Activated CD4-positive, alpha-beta T cell treated with anti-CD3 and anti-CD28 coated beads, Interleukin-2, amount 50 U/mL, for 16 hours (primary cell): Measurements from ENCODE around the gene CDX1.
"Not testable (repeated sequence)": the region's sequence is repeated elsewhere in the genome, so short reads cannot be mapped to it uniquely, and the experiment has no call there.

Source experiments
- DNase-seq: peaks from one replicate; pipeline ENCODE4 v3.0.0-alpha.2; 2020

The CDX1 gene

GRCh38 chr5:150210644-150211043, 44.1 kb downstream of the CDX1 start:
- no peak for DNase-seq

DNA sequence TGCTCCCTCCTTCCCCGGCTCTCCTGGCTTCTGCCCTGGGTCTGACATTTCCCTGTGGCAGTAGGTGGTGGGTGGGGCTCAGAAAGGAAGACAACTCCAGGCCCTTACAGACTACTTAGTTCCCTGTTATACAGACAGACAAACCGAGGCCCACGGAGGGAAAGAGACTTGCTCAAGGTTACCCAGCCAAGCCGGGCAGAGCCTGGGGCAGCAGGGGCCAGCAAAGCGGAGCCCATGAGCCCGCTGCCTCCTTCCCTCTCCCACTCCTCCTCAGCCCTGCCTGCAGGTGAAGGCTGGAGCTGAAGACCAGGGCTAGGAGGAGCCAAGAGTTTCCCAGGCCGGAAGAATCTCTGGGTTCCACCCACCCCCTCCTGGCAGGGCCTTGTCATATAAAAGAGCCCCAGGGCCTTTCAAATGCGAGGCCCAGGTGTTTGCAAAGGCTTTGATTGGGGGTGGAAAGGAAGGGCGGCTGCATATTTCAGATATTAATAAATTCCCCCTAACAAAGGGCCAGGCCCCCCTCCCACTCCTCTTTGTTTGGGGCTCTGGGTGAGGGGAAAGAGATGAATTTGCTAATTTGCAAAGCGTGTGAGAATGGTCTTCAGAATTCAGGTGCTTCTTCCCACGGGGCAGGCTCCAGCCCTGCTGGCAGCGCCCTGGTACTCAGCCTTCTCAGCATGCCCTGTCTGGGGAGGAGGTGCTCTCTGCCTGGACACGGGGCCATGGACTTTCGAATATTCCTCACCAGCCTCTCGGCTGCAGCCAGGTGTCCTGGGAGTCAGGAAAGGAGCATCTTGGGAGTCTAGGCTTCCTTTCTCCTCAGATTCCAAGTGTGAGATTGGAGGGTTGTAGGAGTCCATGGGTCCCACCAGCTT, 44.8 kb downstream of the CDX1 start:
- no peak for DNase-seq

DNA sequence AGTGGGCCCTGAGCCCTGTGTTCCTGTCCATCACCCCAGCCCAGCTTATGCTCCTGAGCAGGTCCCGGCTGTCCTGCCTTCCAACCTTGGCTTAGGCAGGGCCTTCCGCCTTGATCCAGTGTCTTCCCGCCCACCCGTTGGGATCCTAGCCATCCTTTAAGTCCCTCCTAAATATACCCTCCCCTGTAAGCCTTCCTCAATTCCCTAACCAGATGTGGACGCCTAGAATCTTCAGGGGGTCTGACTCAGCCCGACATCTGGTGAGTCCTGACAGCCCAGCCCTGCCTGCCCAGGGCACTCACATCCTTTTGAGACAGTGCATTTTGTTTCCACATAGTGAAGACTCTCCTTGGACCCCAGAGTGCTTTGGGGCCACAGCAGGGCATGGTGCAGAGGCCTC, 47.0 kb downstream of the CDX1 start:
- no peak for DNase-seq

DNA sequence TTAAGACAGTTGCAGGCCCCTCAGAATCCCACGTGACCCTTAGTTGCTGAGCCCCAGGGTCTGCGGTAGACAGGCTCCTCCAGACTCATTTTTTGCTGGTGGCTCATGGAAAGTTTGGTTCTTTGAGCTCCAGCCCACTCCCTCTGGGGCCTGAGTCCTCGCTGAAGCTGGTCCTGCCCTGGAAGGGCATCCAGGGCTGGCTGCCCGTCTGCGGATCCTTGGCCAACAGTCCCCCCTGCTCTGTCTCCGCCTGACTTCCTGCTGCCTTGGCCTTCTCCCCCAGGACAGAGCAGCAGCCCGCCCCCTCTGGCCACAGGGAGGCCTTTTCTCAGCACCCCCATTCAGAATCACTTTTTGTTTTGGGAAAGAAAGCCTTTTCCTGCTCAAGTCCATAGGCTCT, 47.7 kb downstream of the CDX1 start:
- DNase-seq: no peak

GRCh38 chr5:150215979-150216944, 49.7 kb downstream of the CDX1 start:
- no peak for DNase-seq

GRCh38 chr5:150217038-150217437, 50.5 kb downstream of the CDX1 start:
- DNase-seq: no peak

DNA sequence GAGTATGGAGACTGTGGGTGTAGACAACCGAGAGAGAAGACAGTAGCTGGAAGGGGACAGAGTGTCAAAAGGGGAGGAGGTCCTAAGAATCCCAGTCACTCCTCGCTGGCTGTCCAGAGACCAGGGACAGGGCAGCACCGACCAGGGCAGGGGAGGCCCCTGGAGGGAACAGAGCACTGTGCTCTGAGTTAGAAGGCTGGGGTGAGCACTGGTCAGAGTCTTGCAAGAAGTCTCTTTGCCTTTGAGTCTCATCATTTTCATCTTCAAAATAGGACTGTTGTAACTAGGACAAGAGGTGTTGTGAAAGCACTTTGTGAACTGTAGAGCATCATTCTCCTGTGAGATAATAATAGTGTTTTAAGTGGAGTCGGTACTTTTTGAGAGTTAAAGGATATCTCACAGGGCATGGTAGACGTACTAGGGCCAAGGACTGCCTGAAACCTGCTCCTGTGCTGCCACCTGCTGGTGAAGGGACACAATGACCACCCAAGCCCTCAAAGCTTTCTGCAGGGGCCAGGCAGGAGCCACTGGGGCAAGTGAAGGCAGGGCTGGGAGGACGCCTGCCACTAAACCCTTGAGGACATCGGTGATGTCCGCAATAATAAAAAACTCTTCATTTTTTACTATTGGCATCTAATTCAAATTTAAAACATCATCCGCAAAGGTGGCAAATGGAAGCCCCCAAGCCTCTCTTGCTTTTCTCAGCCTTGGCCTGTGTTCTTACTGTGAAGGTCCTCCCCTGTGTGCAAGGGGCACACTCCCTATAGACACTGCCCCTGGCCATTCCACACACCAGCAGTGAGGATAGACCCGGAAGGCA, 51.5 kb downstream of the CDX1 start:
- DNase-seq: peak; percentile 84

- DNase-seq: no peak
Observed at GRCh38 chr5:150218693-150219035, 52.1 kb downstream of the CDX1 start.

DNA sequence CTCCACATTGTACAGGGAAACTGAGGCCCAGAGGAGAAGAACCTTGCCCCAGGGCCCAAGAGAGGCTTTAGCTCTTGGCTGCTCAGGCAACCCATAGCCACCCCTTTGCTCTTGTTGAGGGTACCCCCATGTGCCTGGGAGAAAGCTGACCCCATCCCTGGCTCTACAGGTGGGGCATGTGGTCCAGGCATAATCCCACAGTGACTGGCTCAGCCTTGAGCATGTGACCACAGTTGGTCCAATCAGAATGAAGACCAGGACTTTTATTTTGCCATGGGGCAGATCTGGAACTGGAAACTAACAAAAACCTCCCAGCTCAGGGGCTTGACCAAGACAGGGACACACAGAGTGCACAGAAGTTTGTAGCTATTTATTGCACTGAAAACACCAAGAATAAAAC, 52.6 kb downstream of the CDX1 start:
- DNase-seq: no peak

GRCh38 chr5:150219861-150220260, 53.3 kb downstream of the CDX1 start:
- DNase-seq: no peak

- DNase-seq: no peak
Observed at GRCh38 chr5:150221471-150221870, 54.9 kb downstream of the CDX1 start.

GRCh38 chr5:150222906-150223305, 56.3 kb downstream of the CDX1 start:
- no peak for DNase-seq

DNA sequence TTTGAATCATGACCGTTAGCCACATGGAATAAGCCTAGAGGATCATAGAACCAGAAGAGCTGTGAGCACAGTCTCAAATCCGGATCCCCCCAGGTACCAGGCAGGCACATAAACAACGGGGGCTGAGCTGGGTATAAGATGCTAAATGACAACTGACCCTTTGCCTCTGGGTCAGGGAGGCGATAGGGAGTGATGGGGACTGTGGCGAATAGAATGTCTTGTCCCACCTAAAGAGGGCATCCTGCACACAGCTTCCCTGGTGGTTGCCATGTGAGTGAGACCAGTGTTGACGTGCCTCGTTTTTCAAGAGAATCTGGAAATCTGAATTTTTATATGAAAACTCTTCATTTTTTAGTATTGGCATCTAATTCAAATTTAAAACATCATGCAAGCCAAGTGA, 56.9 kb downstream of the CDX1 start:
- DNase-seq: no peak

GRCh38 chr5:150224483-150225027, 58.0 kb downstream of the CDX1 start:
- DNase-seq: no peak

- no peak for DNase-seq
Observed at GRCh38 chr5:150227036-150227435, 60.5 kb downstream of the CDX1 start.

DNA sequence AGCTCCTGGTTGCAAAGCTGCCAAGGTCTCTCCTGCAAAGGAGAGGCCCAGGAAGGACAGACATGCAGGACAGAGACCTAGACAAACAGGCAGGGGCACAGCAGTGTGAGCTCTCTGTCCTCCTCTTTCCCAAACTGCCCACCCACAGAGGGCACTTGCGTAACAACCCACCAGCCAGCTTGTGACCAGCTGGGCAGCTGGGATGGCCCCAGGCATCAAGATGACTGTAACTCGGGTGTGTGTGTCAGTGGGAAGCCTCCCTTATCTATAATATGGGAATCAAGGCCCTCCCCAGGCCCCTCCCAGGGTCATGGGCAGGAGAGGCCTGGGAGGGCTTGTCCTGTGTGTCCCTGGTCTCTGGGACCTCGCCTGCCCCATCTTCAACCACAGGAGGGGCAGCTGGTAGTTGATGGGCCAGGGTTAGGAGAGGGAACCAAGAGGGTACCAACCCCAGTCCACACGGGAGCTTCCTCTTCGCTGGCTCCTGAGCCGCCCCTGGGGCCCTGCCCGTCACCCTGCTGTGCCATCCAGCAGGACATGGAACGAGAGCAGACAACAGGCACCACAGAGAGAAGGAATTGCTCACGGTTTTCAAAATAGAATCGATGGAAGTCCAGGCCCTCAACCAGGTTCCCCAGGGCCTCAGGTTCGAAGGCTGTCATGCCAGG, 61.2 kb downstream of the CDX1 start:
- no peak for DNase-seq

DNA sequence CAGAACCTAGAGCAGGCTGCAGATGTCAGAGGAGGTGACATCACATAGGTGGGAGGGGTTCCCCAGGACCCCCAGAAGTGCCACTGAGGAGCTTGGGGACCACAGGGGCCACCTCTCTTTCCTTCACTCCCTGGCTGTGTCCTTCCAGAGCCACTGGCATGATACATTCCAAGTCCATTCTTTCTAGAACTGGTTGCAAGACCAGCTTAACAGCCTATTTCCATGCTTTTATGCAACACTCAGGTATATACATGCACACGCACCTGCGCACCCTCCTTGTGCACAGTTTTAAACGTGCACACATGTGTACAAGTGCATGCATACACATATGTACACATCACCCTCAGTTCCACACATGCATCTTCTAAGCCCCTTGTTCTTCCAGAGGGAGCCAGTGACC, 63.0 kb downstream of the CDX1 start:
- DNase-seq: no peak

GRCh38 chr5:150230842-150231241, 64.3 kb downstream of the CDX1 start:
- no peak for DNase-seq

- DNase-seq: not testable (repeated sequence)
Observed at GRCh38 chr5:150233706-150234105, 67.1 kb downstream of the CDX1 start.
